B cell (primary cell): Measurements from ENCODE around the gene SECTM1. TPM values are rescaled to one million over a fixed set of nuclear protein-coding genes. Genes with fewer than 3 reads are reported as not detected.

ENCODE experiments used
- ATAC-seq: fragments of 200-7000 bp; cut with Tn5 transposase; one replicate; pipeline ENCODE4 v1.10.0; 2021; ENCODE audit warnings: low read depth, mild to moderate bottlenecking, moderate number of reproducible peaks, moderate library complexity
- CTCF ChIA-PET: fragments of 350-600 bp; sonication (Branson Sonifier 250); formaldehyde crosslinking; loops from one replicate; lab custom pipeline; 2021; ENCODE audit warnings: antibody characterized with exemption, inconsistent platforms; lab: Charles Lee
- POLR2A ChIA-PET: fragments of 350-600 bp; sonication (Branson Sonifier 250); formaldehyde crosslinking; loops from one replicate; lab custom pipeline; 2021; ENCODE audit warnings: antibody characterized with exemption; lab: Charles Lee
- DNase-seq: peaks from one replicate; pipeline ENCODE4 v3.0.0; 2013
- H2AFZ ChIP-seq: 2 replicates; pipeline ENCODE4 v1.6.1; 2012; ENCODE audit warnings: mild to moderate bottlenecking, low read depth, low read length; ENCODE audit not compliant: insufficient read depth, poor library complexity, severe bottlenecking
- H3K27ac ChIP-seq, 2 donors: 1 replicate in 1 of 2; 2 replicates in 1 of 2; pipeline ENCODE4 v1.5.1; 2012 to 2013; ENCODE audit warnings: low read length in 2 of 2, mild to moderate bottlenecking in 2 of 2, moderate library complexity in 1 of 2
- H3K27me3 ChIP-seq, 4 experiments: fragments of 200-600 bp in 1 of 4; sonication (generic) in 1 of 4; replicated peaks in 1 of 4; 1 replicate in 2 of 4; 2 replicates in 2 of 4; pipeline versions ENCODE4 v1.6.1 to v1.7.0; 2013 to 2016; ENCODE audit warnings: low read length in 3 of 4, mild to moderate bottlenecking in 2 of 4, mixed read lengths in 1 of 4, moderate library complexity in 1 of 4; ENCODE audit not compliant: insufficient read depth in 4 of 4, control insufficient read depth in 3 of 4; ENCODE audit errors: control extremely low read depth in 1 of 4
- H3K36me3 ChIP-seq, 2 experiments: replicated peaks in 1 of 2; 1 replicate in 1 of 2; 2 replicates in 1 of 2; pipeline versions ENCODE4 v1.6.1 to v1.7.1; 2013; ENCODE audit warnings: low read length in 1 of 2; ENCODE audit not compliant: insufficient read depth in 2 of 2, control insufficient read depth in 1 of 2; ENCODE audit errors: control extremely low read depth in 1 of 2, extremely low read depth in 1 of 2
- H3K4me1 ChIP-seq, 2 donors: fragments of 200-600 bp in 1 of 2; sonication (generic) in 1 of 2; 1 replicate in 1 of 2; 2 replicates in 1 of 2; pipeline versions ENCODE4 v1.5.1 to v1.6.1; 2013 to 2017; ENCODE audit warnings: low read length in 2 of 2; ENCODE audit not compliant: control insufficient read depth in 2 of 2, insufficient read depth in 2 of 2
- H3K4me2 ChIP-seq: replicated peaks from 2 replicates; pipeline ENCODE3; 2012; ENCODE audit warnings: mild to moderate bottlenecking, low read depth, low read length; ENCODE audit not compliant: poor library complexity, severe bottlenecking
- H3K4me3 ChIP-seq, 5 experiments: fragments of 200-600 bp in 1 of 5; sonication (generic) in 1 of 5; 1 replicate in 3 of 5; 2 replicates in 2 of 5; pipeline versions ENCODE4 v1.5.1 to v1.7.0; 2011 to 2016; ENCODE audit warnings: low read length in 4 of 5, mild to moderate bottlenecking in 4 of 5, low read depth in 2 of 5, control low read depth in 1 of 5, moderate library complexity in 1 of 5; ENCODE audit not compliant: insufficient read depth in 1 of 5; ENCODE audit errors: control extremely low read depth in 1 of 5, extremely low read depth in 1 of 5
- H3K79me2 ChIP-seq: fragments of 200-600 bp; sonication (generic); one replicate; pipeline ENCODE4 v1.6.0; 2016; ENCODE audit warnings: low read length; ENCODE audit not compliant: control insufficient read depth, insufficient read depth
- H3K9ac ChIP-seq: fragments of 200-600 bp; sonication (generic); 2 replicates; pipeline ENCODE4 v1.6.1; 2017; ENCODE audit warnings: mild to moderate bottlenecking, low read length, moderate library complexity
- H3K9me3 ChIP-seq, 3 donors: one replicate each; pipeline versions ENCODE4 v1.6.1 to v1.7.1; 2013; ENCODE audit warnings: low read length in 2 of 3; ENCODE audit not compliant: control insufficient read depth in 2 of 3, insufficient read depth in 1 of 3; ENCODE audit errors: control extremely low read depth in 1 of 3
- H4K20me1 ChIP-seq: 2 replicates; pipeline ENCODE4 v1.6.0; 2012; ENCODE audit warnings: mild to moderate bottlenecking, low read length; ENCODE audit not compliant: insufficient read depth, control insufficient read depth, poor library complexity, severe bottlenecking
- H3K27ac Mint-ChIP-seq: one replicate; pipeline ENCODE4 v1.8.0; 2021; ENCODE audit warnings: mixed read lengths
- H3K27me3 Mint-ChIP-seq: one replicate; pipeline ENCODE4 v1.8.0; 2021; ENCODE audit warnings: mixed read lengths
- H3K4me1 Mint-ChIP-seq: one replicate; pipeline ENCODE4 v1.8.0; 2021; ENCODE audit warnings: mixed read lengths
- H3K4me3 Mint-ChIP-seq: one replicate; pipeline ENCODE4 v1.8.0; 2021; ENCODE audit warnings: mixed read lengths
- H3K9me3 Mint-ChIP-seq: one replicate; pipeline ENCODE4 v1.8.0; 2022; ENCODE audit warnings: mixed read lengths; ENCODE audit not compliant: insufficient read depth
- CTCF ChIP-seq: fragments of 200-600 bp; IDR thresholded peaks from one replicate; pipeline ENCODE4 v1.8.0; 2022; ENCODE audit warnings: antibody characterized with exemption, mild to moderate bottlenecking
- EZH2 ChIP-seq: IDR thresholded peaks from 2 replicates; pipeline ENCODE4 v1.6.1; 2012; ENCODE audit warnings: borderline replicate concordance, low read depth, mild to moderate bottlenecking, moderate library complexity, low read length; ENCODE audit not compliant: insufficient read depth, poor library complexity, severe bottlenecking
- WGBS: methylation state at CpG from one replicate; pipeline ENCODE4 v1.1.5; 2013; ENCODE audit warnings: missing lambda C conversion rate; ENCODE audit not compliant: insufficient coverage; 5-methylcytosine and 5-hydroxymethylcytosine counted together
- intact Hi-C: fragments of 100-400 bp; cut with micrococcal nuclease; formaldehyde crosslinking; loops from one replicate; pipeline ENCODE4 v1.10.0; 2022
- polyA plus RNA-seq: library from polyadenylated mRNA; depleted of rRNA; stranded (reverse); fragments of >200 nt; gene quantifications from 2 replicates; pipeline ENCODE4 v1.2.3, GENCODE V29; 2012
- total RNA-seq, 2 donors: library from RNA; stranded (reverse); fragments of 120-200 nt in 1 of 2; gene quantifications; 1 replicate in 1 of 2; 2 replicates in 1 of 2; pipeline versions ENCODE4 v1.2.3 to v1.2.4, GENCODE V29; 2013 to 2022

SECTM1 gene
- total and polyA plus RNA-seq, 2 donors (not counting 1 experiment from before 2014, with no cell fraction given), result 0.17 to 1.2 TPM

DNA sequence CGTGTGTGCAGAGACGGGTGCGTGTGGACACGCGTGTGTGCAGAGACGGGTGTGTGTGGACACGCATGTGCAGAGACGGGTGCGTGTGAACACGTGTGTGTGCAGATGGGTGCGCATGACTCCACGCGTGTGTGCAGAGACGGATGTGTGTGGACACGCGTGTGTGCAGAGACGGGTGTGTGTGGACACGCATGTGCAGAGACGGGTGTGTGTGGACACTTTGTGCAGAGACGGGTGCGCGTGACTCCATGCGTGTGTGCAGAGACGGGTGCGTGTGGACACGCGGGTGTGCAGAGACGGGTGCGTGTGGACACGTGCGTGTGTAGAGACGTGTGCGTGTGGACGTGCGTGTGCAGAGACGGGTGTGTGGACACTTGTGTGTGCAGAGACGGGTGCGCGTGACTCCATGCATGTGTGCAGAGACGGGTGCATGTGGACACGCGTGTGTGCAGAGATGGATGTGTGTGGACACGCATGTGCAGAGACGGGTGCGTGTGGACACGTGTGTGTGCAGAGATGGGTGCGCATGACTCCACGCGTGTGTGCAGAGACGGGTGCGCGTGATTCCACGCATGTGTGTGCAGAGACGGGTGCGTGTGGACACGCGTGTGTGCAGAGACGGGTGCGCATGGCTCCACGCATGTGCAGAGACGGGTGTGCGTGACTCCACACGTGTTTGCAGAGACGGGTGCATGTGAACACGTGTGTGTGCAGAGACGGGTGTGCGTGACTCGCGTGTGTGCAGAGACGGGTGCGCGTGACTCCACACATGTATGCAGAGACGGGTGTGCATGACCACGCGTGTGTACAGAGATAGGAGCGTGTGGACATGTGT lies 14.6 kb downstream of the SECTM1 start:
- Histone ChIP-seq H3K4me1 (peaks cover 26 to 33% of the 10 kb centered on the region in 2 donors), H2AFZ (no peak overlapping the region), H3K4me2 (no peak overlapping the region), H3K9me3 (peaks cover 0 to 29% (median 0%) of the 10 kb centered on the region in 3 donors), H3K4me3 (no peak overlapping the region), H3K9ac (no peak overlapping the region), H3K36me3 (no peaks in the 10 kb centered on the region), H3K79me2 (no peaks in the 10 kb centered on the region), H4K20me1 (no peaks in the 10 kb centered on the region), H3K27me3 (peaks cover 0 to 31% (median 12%) of the 10 kb centered on the region in 4 experiments), H3K27ac (no peak overlapping the region)
- H3K9me3 Mint-ChIP-seq, result no peaks in the 10 kb centered on the region
- TF ChIP-seq EZH2 (no peak), CTCF (no peak)
- H3K27ac Mint-ChIP-seq, result no peak overlapping the region
- ChIA-PET POLR2A (no interaction called here), CTCF (interaction anchor here (4.9 kb wide), 1 partner anchor 18 kb away, joined by 68 read pairs; no protein-coding TSS in a partner anchor)
- intact Hi-C loops, result no loop called here
- ATAC-seq (no peak), DNase-seq (no peak)
- peaks cover 17% of the 10 kb centered on the region for H3K4me1 Mint-ChIP-seq
- 98% methylated on average over 76 of the region's 76 CpGs for WGBS
- no peak overlapping the region for H3K4me3 Mint-ChIP-seq
- H3K27me3 Mint-ChIP-seq, result peaks cover 10% of the 10 kb centered on the region

DNA sequence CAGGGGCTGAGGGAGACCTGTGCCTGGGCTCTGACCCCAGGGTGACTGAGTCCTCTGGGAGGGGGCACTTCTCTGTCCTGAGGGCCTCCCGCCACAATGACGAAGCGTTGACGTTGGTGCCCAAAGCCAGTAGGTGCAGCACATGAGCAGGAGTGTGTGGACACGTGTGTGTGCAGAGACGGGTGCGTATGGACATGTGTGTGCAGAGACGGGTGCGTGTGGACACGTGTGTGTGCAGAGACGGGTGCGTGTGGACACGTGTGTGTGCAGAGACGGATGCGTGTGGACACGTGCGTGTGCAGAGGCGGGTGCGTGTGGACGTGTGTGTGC lies 15.4 kb downstream of the SECTM1 start:
- Mint-ChIP-seq H3K4me3 (no peak overlapping the region), H3K27ac (no peak overlapping the region), H3K27me3 (peaks cover 16% of the 10 kb centered on the region), H3K9me3 (no peaks in the 10 kb centered on the region), H3K4me1 (peaks cover 18% of the 10 kb centered on the region)
- H3K4me3 ChIP-seq, result no peak overlapping the region
- peaks cover 26 to 33% of the 10 kb centered on the region in 2 donors for H3K4me1 ChIP-seq
- CTCF ChIA-PET, result interaction anchor here (0.9 to 2.2 kb wide), 4 partner anchors 17 to 112 kb away, joined by 3 to 8 read pairs (median 6); no protein-coding TSS in a partner anchor
- TF ChIP-seq EZH2 (no peak), CTCF (no peak)
- no peak for DNase-seq
- H4K20me1 ChIP-seq, result no peaks in the 10 kb centered on the region
- no peak overlapping the region for H2AFZ ChIP-seq
- no peak overlapping the region for H3K27ac ChIP-seq
- H3K9ac ChIP-seq, result no peak overlapping the region
- ATAC-seq, result no peak
- H3K79me2 ChIP-seq, result no peaks in the 10 kb centered on the region
- H3K9me3 ChIP-seq, result peaks cover 0 to 29% (median 0%) of the 10 kb centered on the region in 3 donors
- H3K4me2 ChIP-seq, result no peak overlapping the region
- POLR2A ChIA-PET, result no interaction called here
- peaks cover 0 to 36% (median 13%) of the 10 kb centered on the region in 4 experiments for H3K27me3 ChIP-seq
- intact Hi-C loops, result no loop called here
- 96% methylated on average over 20 of the region's 20 CpGs for WGBS
- H3K36me3 ChIP-seq, result no peaks in the 10 kb centered on the region
